ENCODE measurements around the gene PRCC.
A peak's percentile ranks its signal among the peaks of the same experiment; 100 is the strongest.

PRCC gene

GRCh38 chr1:156801409-156802121 lies 34.2 kb downstream of the PRCC start:
- no peak for DNase-seq

- DNase-seq = no peak
These were observed 35.1 kb downstream of the PRCC start for GRCh38 chr1:156802421-156802935.

- DNase-seq = no peak
These were observed 35.9 kb downstream of the PRCC start for GRCh38 chr1:156803086-156803851.

- DNase-seq = no peak
These were observed 36.7 kb downstream of the PRCC start for GRCh38 chr1:156804026-156804425.

- DNase-seq = no peak
These were observed 37.4 kb downstream of the PRCC start for GRCh38 chr1:156804572-156805243.

GRCh38 chr1:156805766-156806511 lies 38.6 kb downstream of the PRCC start:
- DNase-seq = no peak

- no peak for DNase-seq
These were observed 39.4 kb downstream of the PRCC start for GRCh38 chr1:156806512-156807440.

GRCh38 chr1:156807627-156808026 lies 40.3 kb downstream of the PRCC start:
- no peak for DNase-seq

- DNase-seq = no peak
These were observed 41.1 kb downstream of the PRCC start for GRCh38 chr1:156808186-156809030.

GRCh38 chr1:156809281-156809680 lies 41.9 kb downstream of the PRCC start:
- no peak for DNase-seq

GRCh38 chr1:156809711-156810366 lies 42.5 kb downstream of the PRCC start:
- DNase-seq = no peak

GRCh38 chr1:156811168-156811567 lies 43.8 kb downstream of the PRCC start:
- no peak for DNase-seq

- DNase-seq = no peak
These were observed 45.1 kb downstream of the PRCC start for GRCh38 chr1:156812293-156812990.

- no peak for DNase-seq
These were observed 46.0 kb downstream of the PRCC start for GRCh38 chr1:156813298-156813697.

GRCh38 chr1:156813750-156814570 lies 46.6 kb downstream of the PRCC start:
- peak; percentile 81 for DNase-seq

- no peak for DNase-seq
These were observed 47.4 kb downstream of the PRCC start for GRCh38 chr1:156814571-156815260.

GRCh38 chr1:156815307-156815826 lies 48.0 kb downstream of the PRCC start:
- no peak for DNase-seq

- DNase-seq = no peak
These were observed 48.7 kb downstream of the PRCC start for GRCh38 chr1:156815961-156816422.

All from CD4-positive, alpha-beta T cell treated with Interleukin-10 for 1 hour (primary cell).